Measurements from ENCODE around the gene TWSG1. TPM values are rescaled to one million over a fixed set of nuclear protein-coding genes. Genes with fewer than 3 reads are reported as not detected.

The TWSG1 gene
- total RNA-seq (7.8 TPM), polyA plus RNA-seq (10.6 TPM)
- long read RNA-seq, donor 1, partial matches to known transcripts: 0 of 1 reads
- long read RNA-seq, donor 1, other reads (novel, unspliced or antisense): 0 of 1 reads
- long read RNA-seq, donor 2, transcript TWSG1-201 (5 exons, 3,756 nt): major isoform, 12 of 38 reads
- long read RNA-seq, donor 2, partial matches to known transcripts: 22 of 38 reads
- long read RNA-seq, donor 2, other reads (novel, unspliced or antisense): 0 of 38 reads
- long read RNA-seq, donor 3, partial matches to known transcripts: 7 of 11 reads
- long read RNA-seq, donor 3, other reads (novel, unspliced or antisense): 0 of 11 reads
- long read RNA-seq, donor 4, partial matches to known transcripts: 0 of 3 reads
- long read RNA-seq, donor 4, other reads (novel, unspliced or antisense): 0 of 3 reads
- long read RNA-seq, donor 5, transcript TWSG1-201 (5 exons, 3,756 nt): major isoform, 9 of 24 reads
- long read RNA-seq, donor 5, transcript TWSG1-202 (4 exons, 1,119 nt): minor isoform, 6 of 24 reads
- long read RNA-seq, donor 5, partial matches to known transcripts: 9 of 24 reads
- long read RNA-seq, donor 5, other reads (novel, unspliced or antisense): 0 of 24 reads
- long read RNA-seq, donor 6, transcript TWSG1-201 (5 exons, 3,756 nt): major isoform, 8 of 10 reads
- long read RNA-seq, donor 6, partial matches to known transcripts: 0 of 10 reads
- long read RNA-seq, donor 6, other reads (novel, unspliced or antisense): 0 of 10 reads
- long read RNA-seq, donor 7, transcript TWSG1-201 (5 exons, 3,756 nt): major isoform, 11 of 14 reads
- long read RNA-seq, donor 7, partial matches to known transcripts: 0 of 14 reads
- long read RNA-seq, donor 7, other reads (novel, unspliced or antisense): 0 of 14 reads
- long read RNA-seq, donor 8, partial matches to known transcripts: 0 of 6 reads
- long read RNA-seq, donor 8, other reads (novel, unspliced or antisense): 0 of 6 reads
- long read RNA-seq, donor 9, partial matches to known transcripts: 0 of 4 reads
- long read RNA-seq, donor 9, other reads (novel, unspliced or antisense): 0 of 4 reads
- long read RNA-seq, donor 10, transcript TWSG1-201 (5 exons, 3,756 nt): major isoform, 7 of 12 reads
- long read RNA-seq, donor 10, transcript TWSG1-202 (4 exons, 1,119 nt): minor isoform, 5 of 12 reads
- long read RNA-seq, donor 10, partial matches to known transcripts: 0 of 12 reads
- long read RNA-seq, donor 10, other reads (novel, unspliced or antisense): 0 of 12 reads

DNA sequence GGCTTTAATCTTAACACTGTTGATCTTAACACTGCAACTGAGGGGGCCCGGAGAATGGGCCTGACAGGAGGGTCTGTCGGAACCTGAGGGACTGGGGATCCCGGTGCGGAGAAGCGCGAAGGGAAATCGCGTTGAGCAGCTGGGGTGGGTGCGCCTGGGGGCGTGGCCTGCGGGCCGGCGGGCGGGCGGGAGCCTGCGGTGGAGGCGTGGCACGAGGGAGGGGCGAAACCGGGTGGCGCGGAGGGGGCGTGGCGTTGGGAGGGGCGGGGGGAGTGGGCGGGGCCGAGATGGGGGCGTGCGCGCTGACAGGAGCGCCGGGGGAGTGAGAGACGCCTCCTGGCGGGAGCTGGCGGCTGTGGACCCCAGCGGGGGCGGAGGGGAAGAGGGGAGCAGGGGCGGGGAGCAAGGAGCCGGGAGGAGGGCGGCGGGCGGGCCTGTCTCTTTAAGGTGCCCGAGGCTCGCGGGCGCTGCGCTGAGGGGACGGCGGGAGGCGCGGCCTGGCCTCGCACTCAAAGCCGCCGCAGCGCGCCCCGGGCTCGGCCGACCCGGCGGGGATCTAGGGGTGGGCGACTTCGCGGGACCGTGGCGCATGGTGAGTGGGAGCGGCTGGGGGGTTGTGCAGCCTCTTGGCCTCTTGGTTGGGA, at the start of gene TWSG1:
TWSG1 (plus strand) TSS at position 445 of the 644 bp plus-strand sequence. CDS start 2,457 bp downstream, outside the sequence.
- Histone ChIP-seq H3K27ac (ENCODE audit: low read depth in 1 of 2, low read length in 1 of 2) (peak within 1 kb of the TSS; percentile 53 to 81), H3K4me3 (ENCODE audit: low read length in 2 of 2) (peak within 1 kb of the TSS; percentile 63 to 78), H3K36me3 (ENCODE audit: control insufficient read depth in 2 of 2, insufficient read depth in 2 of 2, low read length in 1 of 2) (no peaks in the 10 kb centered on the region), H3K9me3 (ENCODE audit: control insufficient read depth in 2 of 2, insufficient read depth in 1 of 2, low read length in 1 of 2) (peaks cover 0 to 14% of the 10 kb centered on the region in 2 donors), H3K4me1 (ENCODE audit: control insufficient read depth in 2 of 2, insufficient read depth in 2 of 2, low read length in 2 of 2) (peaks cover 0 to 5% of the 10 kb centered on the region in 2 donors), H3K27me3 (ENCODE audit: control insufficient read depth in 2 of 2, insufficient read depth in 1 of 2, low read length in 1 of 2) (peaks cover 3 to 8% of the 10 kb centered on the region in 2 donors)
- DNase-seq (ENCODE audit: low read depth in 6 of 9, low spot score in 9 of 9): peak; percentile 67 to 94 (median 82)
- WGBS: 1% methylated on average over 66 of the region's 67 CpGs

DNA sequence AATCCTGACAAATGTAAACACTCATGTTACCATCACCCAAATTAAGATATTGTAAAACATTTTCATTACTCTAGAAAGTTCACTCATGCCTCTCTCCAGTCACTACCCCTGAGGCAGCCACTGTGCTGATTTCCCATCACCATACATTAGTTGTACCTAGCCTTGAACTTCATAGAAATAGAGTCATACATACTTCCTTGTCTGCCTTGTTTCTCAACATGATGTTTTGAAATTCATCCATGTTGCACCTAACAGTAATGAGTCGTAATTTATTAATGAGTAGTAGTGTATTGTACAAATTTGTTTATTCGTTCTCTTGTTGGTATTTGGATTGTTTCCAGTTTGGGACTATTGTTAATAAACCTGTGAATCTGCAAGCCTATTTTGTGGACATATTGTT, 49.0 kb upstream of the TWSG1 start:
- Histone ChIP-seq H3K9me3 (ENCODE audit: control insufficient read depth in 2 of 2, insufficient read depth in 1 of 2, low read length in 1 of 2) (no peaks in the 10 kb centered on the region), H3K27me3 (ENCODE audit: control insufficient read depth in 2 of 2, insufficient read depth in 1 of 2, low read length in 1 of 2) (no peaks in the 10 kb centered on the region), H3K4me1 (ENCODE audit: control insufficient read depth in 2 of 2, insufficient read depth in 2 of 2, low read length in 2 of 2) (no peaks in the 10 kb centered on the region), H3K36me3 (ENCODE audit: control insufficient read depth in 2 of 2, insufficient read depth in 2 of 2, low read length in 1 of 2) (no peaks in the 10 kb centered on the region), H3K27ac (ENCODE audit: low read depth in 1 of 2, low read length in 1 of 2) (no peak overlapping the region), H3K4me3 (ENCODE audit: low read length in 2 of 2) (no peak overlapping the region)
- WGBS: 94% methylated on average over 2 of the region's 2 CpGs
- DNase-seq (ENCODE audit: low read depth in 6 of 9, low spot score in 9 of 9): no peak

DNA sequence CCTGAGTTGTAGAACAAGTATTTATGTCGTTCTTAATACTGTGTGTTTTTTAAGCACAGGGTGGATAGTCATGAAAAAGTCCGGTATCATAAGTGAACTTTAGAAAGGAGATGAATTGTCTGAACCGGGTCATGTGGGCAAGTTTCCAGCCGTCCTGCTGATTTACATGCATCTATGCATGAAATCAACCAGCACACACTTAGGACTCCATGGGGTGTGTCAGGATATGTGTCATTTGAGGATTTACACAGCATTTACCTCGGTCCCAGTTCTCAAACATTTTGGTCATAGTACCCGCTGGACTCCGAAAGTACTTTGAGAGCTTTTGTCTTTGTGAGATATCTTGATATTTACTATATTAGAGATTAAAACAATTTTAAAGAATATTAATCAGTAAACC, 47.5 kb upstream of the TWSG1 start:
- no peak overlapping the region for H3K27ac ChIP-seq (ENCODE audit: low read depth in 1 of 2, low read length in 1 of 2)
- no peak overlapping the region for H3K4me3 ChIP-seq (ENCODE audit: low read length in 2 of 2)
- no peaks in the 10 kb centered on the region for H3K27me3 ChIP-seq (ENCODE audit: control insufficient read depth in 2 of 2, insufficient read depth in 1 of 2, low read length in 1 of 2)
- H3K4me1 ChIP-seq (ENCODE audit: control insufficient read depth in 2 of 2, insufficient read depth in 2 of 2, low read length in 2 of 2): no peaks in the 10 kb centered on the region
- no peak for DNase-seq (ENCODE audit: low read depth in 6 of 9, low spot score in 9 of 9)
- no peaks in the 10 kb centered on the region for H3K9me3 ChIP-seq (ENCODE audit: control insufficient read depth in 2 of 2, insufficient read depth in 1 of 2, low read length in 1 of 2)
- 91% methylated on average over 7 of the region's 7 CpGs for WGBS
- no peaks in the 10 kb centered on the region for H3K36me3 ChIP-seq (ENCODE audit: control insufficient read depth in 2 of 2, insufficient read depth in 2 of 2, low read length in 1 of 2)

DNA sequence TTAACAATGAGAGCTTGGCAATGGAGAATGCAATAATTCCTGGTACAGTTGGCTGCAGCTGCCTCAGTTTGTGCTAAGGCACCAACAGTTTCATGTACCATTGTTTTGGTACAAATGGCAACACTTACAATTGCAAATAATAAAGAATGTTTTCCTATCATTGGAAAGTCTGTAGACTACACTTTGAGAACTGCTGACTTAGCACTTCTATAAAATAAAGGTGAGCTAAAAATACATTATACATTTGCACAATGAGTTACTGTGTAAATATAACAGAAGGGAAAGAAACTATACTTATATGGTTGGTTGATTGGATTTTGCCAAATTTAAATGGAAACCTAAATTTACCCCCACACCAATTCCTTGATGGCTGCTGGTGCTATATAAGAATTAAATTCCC, 44.9 kb upstream of the TWSG1 start:
- peaks cover 1 to 5% of the 10 kb centered on the region in 2 donors for H3K9me3 ChIP-seq (ENCODE audit: control insufficient read depth in 2 of 2, insufficient read depth in 1 of 2, low read length in 1 of 2)
- H3K36me3 ChIP-seq (ENCODE audit: control insufficient read depth in 2 of 2, insufficient read depth in 2 of 2, low read length in 1 of 2): no peaks in the 10 kb centered on the region
- no peak overlapping the region for H3K27ac ChIP-seq (ENCODE audit: low read depth in 1 of 2, low read length in 1 of 2)
- no peak for DNase-seq (ENCODE audit: low read depth in 6 of 9, low spot score in 9 of 9)
- H3K4me1 ChIP-seq (ENCODE audit: control insufficient read depth in 2 of 2, insufficient read depth in 2 of 2, low read length in 2 of 2): no peaks in the 10 kb centered on the region
- no peak overlapping the region for H3K4me3 ChIP-seq (ENCODE audit: low read length in 2 of 2)
- H3K27me3 ChIP-seq (ENCODE audit: control insufficient read depth in 2 of 2, insufficient read depth in 1 of 2, low read length in 1 of 2): no peaks in the 10 kb centered on the region

DNA sequence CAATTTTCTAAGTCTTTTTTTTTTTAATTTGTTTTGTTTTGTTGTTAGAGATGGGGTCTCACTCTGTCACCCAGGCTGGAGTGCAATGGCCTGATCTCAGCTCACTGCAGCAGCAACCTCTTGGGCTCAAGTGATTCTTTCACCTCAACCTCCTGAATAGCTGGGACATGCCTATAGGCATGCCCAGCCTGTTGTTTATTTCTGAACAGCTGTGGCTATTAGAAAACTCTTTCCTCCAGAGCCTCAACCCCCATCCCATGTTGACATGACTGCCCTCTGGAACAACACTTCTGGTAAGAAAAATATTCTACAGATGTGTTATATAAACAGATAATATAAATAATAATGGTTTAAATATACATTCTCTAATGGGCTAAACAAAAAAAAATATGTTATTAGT, 44.4 kb upstream of the TWSG1 start:
- H3K27me3 ChIP-seq (ENCODE audit: control insufficient read depth in 2 of 2, insufficient read depth in 1 of 2, low read length in 1 of 2): no peaks in the 10 kb centered on the region
- H3K9me3 ChIP-seq (ENCODE audit: control insufficient read depth in 2 of 2, insufficient read depth in 1 of 2, low read length in 1 of 2): peaks cover 1 to 8% of the 10 kb centered on the region in 2 donors
- H3K4me3 ChIP-seq (ENCODE audit: low read length in 2 of 2): no peak overlapping the region
- no peak overlapping the region for H3K27ac ChIP-seq (ENCODE audit: low read depth in 1 of 2, low read length in 1 of 2)
- no peaks in the 10 kb centered on the region for H3K4me1 ChIP-seq (ENCODE audit: control insufficient read depth in 2 of 2, insufficient read depth in 2 of 2, low read length in 2 of 2)
- no peak for DNase-seq (ENCODE audit: low read depth in 6 of 9, low spot score in 9 of 9)
- H3K36me3 ChIP-seq (ENCODE audit: control insufficient read depth in 2 of 2, insufficient read depth in 2 of 2, low read length in 1 of 2): no peaks in the 10 kb centered on the region

GRCh38 chr18:9292047-9292446, 42.5 kb upstream of the TWSG1 start:
- no peak for DNase-seq (ENCODE audit: low read depth in 6 of 9, low spot score in 9 of 9)
- WGBS: 100% methylated on average over 2 of the region's 2 CpGs
- Histone ChIP-seq H3K4me1 (ENCODE audit: control insufficient read depth in 2 of 2, insufficient read depth in 2 of 2, low read length in 2 of 2) (no peaks in the 10 kb centered on the region), H3K9me3 (ENCODE audit: control insufficient read depth in 2 of 2, insufficient read depth in 1 of 2, low read length in 1 of 2) (peaks cover 1 to 13% of the 10 kb centered on the region in 2 donors), H3K27ac (ENCODE audit: low read depth in 1 of 2, low read length in 1 of 2) (no peak overlapping the region), H3K27me3 (ENCODE audit: control insufficient read depth in 2 of 2, insufficient read depth in 1 of 2, low read length in 1 of 2) (no peaks in the 10 kb centered on the region), H3K36me3 (ENCODE audit: control insufficient read depth in 2 of 2, insufficient read depth in 2 of 2, low read length in 1 of 2) (no peaks in the 10 kb centered on the region), H3K4me3 (ENCODE audit: low read length in 2 of 2) (no peak overlapping the region)

- Histone ChIP-seq H3K4me3 (ENCODE audit: low read length in 2 of 2) (no peak overlapping the region), H3K27me3 (ENCODE audit: control insufficient read depth in 2 of 2, insufficient read depth in 1 of 2, low read length in 1 of 2) (no peaks in the 10 kb centered on the region), H3K36me3 (ENCODE audit: control insufficient read depth in 2 of 2, insufficient read depth in 2 of 2, low read length in 1 of 2) (no peaks in the 10 kb centered on the region), H3K27ac (ENCODE audit: low read depth in 1 of 2, low read length in 1 of 2) (no peak overlapping the region), H3K9me3 (ENCODE audit: control insufficient read depth in 2 of 2, insufficient read depth in 1 of 2, low read length in 1 of 2) (peaks cover 1 to 15% of the 10 kb centered on the region in 2 donors), H3K4me1 (ENCODE audit: control insufficient read depth in 2 of 2, insufficient read depth in 2 of 2, low read length in 2 of 2) (no peaks in the 10 kb centered on the region)
- 97% methylated on average over 1 of the region's 1 CpG for WGBS
- DNase-seq (ENCODE audit: low read depth in 6 of 9, low spot score in 9 of 9): no peak
These were observed 40.6 kb upstream of the TWSG1 start for GRCh38 chr18:9293948-9294347.

GRCh38 chr18:9296233-9297006, 38.2 kb upstream of the TWSG1 start:
- WGBS: 97% methylated on average over 15 of the region's 15 CpGs
- H3K9me3 ChIP-seq (ENCODE audit: control insufficient read depth in 2 of 2, insufficient read depth in 1 of 2, low read length in 1 of 2): peaks cover 1 to 15% of the 10 kb centered on the region in 2 donors

More at GRCh38 chr18:9296233-9297006, 38.2 kb upstream of the TWSG1 start:
- DNase-seq (ENCODE audit: low read depth in 6 of 9, low spot score in 9 of 9): no peak
- Histone ChIP-seq H3K4me3 (ENCODE audit: low read length in 2 of 2) (no peak overlapping the region), H3K36me3 (ENCODE audit: control insufficient read depth in 2 of 2, insufficient read depth in 2 of 2, low read length in 1 of 2) (no peaks in the 10 kb centered on the region), H3K27ac (ENCODE audit: low read depth in 1 of 2, low read length in 1 of 2) (no peak overlapping the region), H3K4me1 (ENCODE audit: control insufficient read depth in 2 of 2, insufficient read depth in 2 of 2, low read length in 2 of 2) (no peaks in the 10 kb centered on the region), H3K27me3 (ENCODE audit: control insufficient read depth in 2 of 2, insufficient read depth in 1 of 2, low read length in 1 of 2) (no peaks in the 10 kb centered on the region)

Measured in thymus (tissue), 14 donors.